ENCODE data around the gene BTBD7.
"Not testable (repeated sequence)": the region's sequence is repeated elsewhere in the genome, so short reads cannot be mapped to it uniquely, and the experiment has no call there.

The BTBD7 gene, protein sequence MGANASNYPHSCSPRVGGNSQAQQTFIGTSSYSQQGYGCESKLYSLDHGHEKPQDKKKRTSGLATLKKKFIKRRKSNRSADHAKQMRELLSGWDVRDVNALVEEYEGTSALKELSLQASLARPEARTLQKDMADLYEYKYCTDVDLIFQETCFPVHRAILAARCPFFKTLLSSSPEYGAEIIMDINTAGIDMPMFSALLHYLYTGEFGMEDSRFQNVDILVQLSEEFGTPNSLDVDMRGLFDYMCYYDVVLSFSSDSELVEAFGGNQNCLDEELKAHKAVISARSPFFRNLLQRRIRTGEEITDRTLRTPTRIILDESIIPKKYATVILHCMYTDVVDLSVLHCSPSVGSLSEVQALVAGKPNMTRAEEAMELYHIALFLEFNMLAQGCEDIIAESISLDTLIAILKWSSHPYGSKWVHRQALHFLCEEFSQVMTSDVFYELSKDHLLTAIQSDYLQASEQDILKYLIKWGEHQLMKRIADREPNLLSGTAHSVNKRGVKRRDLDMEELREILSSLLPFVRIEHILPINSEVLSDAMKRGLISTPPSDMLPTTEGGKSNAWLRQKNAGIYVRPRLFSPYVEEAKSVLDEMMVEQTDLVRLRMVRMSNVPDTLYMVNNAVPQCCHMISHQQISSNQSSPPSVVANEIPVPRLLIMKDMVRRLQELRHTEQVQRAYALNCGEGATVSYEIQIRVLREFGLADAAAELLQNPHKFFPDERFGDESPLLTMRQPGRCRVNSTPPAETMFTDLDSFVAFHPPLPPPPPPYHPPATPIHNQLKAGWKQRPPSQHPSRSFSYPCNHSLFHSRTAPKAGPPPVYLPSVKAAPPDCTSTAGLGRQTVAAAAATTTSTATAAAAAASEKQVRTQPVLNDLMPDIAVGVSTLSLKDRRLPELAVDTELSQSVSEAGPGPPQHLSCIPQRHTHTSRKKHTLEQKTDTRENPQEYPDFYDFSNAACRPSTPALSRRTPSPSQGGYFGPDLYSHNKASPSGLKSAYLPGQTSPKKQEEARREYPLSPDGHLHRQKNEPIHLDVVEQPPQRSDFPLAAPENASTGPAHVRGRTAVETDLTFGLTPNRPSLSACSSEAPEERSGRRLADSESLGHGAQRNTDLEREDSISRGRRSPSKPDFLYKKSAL

DNA sequence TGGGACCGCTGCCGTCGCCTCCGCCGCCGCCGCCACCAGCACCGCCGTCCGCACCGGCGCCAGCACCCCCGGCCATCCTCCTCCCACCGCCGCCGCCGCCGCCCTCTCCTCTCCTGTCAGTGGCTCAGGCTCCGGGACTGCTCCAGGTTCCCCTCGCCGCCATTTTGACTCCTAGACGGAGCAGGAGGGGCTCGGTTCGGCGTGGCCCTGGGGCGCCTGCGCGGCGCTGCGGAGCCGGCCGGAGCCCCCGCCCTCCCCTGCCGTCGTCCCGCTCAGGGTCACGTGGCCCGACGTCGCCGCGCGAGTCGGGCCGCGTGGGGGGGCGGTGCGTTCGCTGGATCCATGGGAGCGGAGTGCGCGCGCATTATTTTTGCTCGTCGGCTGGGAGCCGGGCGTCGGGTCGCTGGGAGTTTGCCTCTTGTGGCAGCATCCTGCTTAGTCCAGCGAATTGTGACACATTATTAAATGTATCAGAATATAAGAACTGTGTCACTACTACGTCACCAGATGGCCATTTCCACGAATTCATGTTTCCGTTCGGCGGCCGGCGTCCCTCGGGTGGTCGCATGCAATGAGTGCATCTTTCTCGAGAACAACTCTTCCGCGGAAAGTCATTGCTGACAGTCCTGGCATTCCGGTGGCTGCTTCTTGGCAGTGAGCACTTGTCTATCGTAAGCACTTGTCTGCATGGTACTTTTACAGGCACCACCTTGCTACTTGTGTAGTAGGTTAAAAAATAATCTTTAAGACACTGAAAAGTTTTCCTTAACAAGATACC lies at the start of gene BTBD7:
Gene BTBD7 (minus strand): TSS at position 184 of the 778 bp plus-strand sequence. CDS start 36,985 bp downstream, outside the sequence.
- peak within 1 kb of the TSS; percentile 76 to 95 (median 92) for H3K4me3 ChIP-seq
- H3K27ac ChIP-seq, result peak within 1 kb of the TSS; percentile 92 to 100 (median 98)

DNA sequence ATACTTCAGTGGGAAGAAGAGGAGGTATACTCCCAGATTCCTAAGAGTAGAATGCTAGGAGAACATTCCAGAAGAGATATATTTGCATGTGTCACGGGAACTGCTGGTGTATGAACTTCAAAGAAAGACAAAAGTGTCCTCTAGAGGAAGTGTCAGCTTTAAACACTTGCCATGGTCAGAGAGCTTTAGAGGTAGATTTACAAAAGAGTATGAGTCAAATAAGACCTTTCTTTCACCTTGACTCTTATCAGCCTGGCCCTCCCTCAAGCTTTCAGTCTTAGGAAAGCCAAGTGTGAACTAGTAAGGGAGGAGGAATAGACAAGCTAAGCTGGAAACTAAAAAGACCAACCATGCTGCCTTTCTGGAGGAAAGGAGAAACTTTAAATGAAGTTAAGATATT lies 48.8 kb upstream of the BTBD7 start:
- H3K4me3 ChIP-seq, result no peak overlapping the region
- H3K27ac ChIP-seq, result no peak overlapping the region

DNA sequence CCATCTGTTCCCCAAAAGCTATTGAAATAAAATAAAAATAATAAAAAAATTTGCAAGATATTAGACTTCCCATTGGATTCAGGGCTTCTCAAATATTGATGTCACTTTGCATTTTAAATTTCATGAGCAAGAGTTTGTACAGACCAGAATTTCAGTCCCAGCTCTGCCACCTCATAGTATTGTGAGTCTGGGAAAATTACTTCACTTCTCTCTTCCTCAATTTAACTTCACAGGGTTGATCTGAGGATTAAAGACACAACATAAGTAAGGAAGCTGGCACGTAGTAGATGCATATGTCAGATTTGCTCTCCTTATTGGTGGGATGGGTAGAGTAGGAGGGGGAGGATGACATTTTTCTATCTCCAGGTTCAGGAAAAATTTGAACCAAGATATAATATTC lies 47.0 kb upstream of the BTBD7 start:
- Histone ChIP-seq H3K27ac (no peak overlapping the region), H3K4me3 (no peak overlapping the region)

DNA sequence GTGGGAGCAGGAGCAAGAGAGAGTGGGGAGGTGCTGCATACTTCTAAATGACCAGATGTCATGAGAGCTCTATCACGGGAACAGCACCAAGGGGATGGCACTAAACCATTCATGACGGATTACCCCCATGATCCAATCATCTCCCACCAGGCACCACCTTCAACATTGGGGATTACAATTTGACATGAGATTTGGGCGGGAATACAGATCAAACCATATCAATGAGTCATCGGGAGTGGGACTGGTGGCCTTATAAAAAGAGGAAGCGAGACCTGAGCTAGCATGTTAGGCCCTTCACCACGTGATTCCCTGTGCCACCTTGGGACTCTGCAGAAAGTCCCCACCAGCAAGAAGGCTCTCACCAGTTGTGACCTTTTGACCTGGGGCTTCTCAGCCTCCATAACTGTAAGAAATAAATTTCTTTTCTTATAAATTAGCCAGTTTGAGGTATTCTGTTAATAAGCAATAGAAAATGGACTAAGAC lies 42.9 kb upstream of the BTBD7 start:
- H3K27ac ChIP-seq, result no peak overlapping the region
- H3K4me3 ChIP-seq, result no peak overlapping the region

DNA sequence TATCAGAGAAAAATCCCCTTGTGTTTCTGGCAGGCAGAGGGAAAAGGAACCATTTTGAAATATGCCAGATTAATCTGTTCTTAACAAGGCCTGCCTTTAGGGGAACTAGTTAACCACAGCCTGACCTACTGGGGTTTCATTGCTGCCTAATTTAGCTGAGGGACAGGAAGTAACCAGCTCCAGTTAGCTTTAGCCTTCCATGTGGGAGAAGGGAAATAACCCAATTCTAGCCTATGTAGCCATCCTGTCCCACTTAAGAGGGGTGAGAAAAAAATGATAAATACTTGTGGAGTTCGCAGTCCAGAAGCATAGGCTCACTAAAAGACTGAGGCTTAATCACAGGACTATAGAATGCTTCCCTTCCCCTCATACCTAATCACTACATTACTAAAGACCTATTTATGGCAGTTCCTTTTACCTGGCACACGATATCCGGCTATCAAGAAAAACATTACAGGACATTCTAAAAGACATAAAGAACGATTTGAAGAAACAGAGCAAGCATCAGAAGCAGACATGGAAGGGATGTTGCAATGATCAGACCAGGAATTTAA lies 37.0 kb upstream of the BTBD7 start:
- Histone ChIP-seq H3K27ac (peak overlapping the region in 2 of 21 experiments; percentile 16 to 21), H3K4me3 (no peak overlapping the region)

DNA sequence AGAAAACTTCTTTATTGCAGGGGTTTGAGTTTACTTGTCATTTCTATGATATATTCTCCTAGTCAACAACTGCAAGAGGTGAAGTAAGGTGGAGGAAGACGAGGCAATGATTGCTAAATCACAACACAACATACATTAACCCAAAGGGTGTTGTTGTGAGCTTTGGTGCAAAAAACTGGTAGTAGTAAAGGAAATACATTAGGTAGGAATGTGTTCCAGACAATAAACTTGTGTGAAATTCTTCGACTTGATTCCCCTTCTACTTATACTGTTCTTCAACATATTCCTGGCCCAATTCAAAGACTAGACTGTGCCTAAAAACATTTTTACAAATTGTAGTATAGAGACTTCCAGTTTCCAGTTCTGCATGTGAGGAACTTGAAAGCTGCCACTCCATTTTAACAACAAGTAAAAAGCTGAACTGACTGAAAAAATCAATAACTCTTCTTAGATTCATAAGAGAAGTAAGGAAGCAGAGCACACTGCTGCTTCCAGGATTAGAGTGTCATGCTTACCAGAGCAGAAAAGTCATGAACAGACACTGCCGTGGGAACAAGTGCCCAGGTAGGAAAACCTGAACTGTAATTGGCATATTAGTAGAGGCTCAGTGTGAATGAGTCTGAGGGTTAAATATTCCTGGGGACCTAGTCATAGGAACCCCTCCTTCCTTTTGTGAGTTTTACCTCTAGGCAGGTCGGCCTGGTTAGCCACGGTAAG lies 36.3 kb upstream of the BTBD7 start:
- peak overlapping the region in 2 of 21 experiments; percentile 16 to 21 for H3K27ac ChIP-seq
- no peak overlapping the region for H3K4me3 ChIP-seq

DNA sequence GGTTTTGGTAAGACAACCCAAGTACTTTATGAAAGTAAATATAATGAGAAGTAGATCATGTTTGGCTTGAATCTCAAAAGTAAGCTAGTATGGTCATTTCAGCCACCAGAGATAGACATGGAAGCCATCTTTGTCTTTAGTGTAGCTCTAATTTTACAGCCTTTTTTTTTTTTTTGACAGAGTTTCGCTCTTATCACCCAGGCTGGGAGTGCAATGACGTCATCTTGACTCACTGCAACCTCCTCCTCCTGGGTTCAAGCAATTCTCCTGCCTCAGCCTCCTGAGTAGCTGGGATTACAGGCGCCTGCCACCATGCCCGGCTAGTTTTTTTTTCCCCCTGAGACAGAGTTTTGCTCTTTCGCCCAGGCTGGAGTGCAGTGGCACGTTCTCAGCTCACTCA lies 22.0 kb upstream of the BTBD7 start:
- H3K27ac ChIP-seq, H3K4me3 ChIP-seq: not testable (repeated sequence)

DNA sequence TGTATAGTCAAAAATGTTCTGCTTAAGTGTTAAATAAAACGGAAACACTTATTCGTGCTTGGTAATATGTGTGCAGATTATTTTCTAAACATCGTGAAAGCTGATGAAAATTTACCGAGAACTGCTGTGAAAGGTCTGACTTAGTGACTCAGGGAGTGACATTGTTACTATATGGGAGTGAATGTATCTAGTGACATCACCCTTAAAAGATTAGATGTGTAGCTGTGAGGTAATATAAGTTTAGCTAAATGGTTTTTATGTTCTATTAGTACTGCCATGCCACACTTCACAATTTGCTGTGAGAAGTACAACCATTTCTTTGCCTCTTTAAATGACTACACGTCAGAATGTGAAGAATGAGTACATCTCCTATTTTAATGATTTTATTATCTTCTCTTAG lies 15.5 kb upstream of the BTBD7 start:
- no peak overlapping the region for H3K4me3 ChIP-seq
- no peak overlapping the region for H3K27ac ChIP-seq

DNA sequence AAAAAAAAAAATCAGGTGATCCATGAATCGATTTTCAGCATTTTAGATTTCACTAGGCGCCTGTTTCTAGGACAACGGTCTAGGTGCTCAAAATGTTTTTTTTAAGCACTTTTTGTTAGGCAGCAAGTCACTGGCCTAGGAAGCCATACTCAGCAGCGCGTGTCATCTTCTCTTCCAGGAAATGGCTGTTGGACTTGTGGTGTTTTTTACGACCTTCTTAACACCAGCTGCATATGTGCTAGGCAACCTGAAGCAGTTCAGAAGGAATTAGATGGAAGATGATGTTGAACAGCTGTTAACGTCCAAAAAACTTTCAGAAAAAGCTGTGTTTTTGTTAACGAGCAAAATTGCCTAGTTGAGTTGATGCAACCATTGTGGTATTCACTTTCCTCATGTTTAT lies 15.0 kb upstream of the BTBD7 start:
- no peak overlapping the region for H3K27ac ChIP-seq

DNA sequence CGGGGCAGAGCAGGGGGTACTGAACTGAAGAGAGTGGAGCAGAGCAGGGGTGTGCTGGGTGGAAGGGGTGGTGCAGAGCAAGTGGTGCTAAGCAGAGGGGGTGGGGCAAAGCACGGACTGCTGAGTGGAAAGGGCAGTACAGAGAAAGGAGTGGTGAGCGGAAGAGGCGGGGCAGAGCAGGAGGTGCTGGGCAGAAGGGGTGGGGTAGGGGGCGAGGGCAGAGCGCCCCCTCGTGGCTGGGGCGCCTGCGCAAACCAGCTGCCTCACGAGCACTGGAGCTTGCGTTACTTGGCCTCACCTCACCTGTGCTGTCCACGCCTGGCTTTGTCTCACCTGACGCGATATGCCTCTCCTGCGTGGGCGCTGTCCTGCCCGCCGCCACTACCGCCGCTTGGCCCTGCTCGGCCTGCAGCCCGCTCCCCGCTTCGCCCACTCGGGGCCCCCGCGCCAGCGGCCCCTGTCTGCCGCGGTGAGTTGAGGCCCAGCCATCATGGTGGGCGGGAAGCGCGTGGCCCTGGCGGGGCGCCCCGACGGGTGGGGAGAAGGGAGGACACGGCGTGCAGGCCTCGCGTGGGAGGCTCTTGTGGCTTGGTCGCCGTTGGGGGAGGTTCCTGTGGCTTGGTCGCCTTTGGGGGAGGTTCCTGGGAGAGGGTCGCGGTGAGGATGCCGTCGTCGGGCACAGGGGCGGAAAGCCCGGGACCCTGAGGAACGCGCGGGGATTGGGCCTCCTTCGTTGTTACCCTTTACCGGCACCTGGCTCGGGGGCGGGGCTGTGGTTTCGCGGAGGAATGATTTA lies 14.3 kb upstream of the BTBD7 start, which contains the start of gene COX8C:
Gene COX8C (plus strand): TSS at position 257 of the 796 bp plus-strand sequence. CDS start 87 bp downstream, at position 344.
- H3K27ac ChIP-seq, result no peak within 1 kb of the TSS
- no peak within 1 kb of the TSS for H3K4me3 ChIP-seq

More for the DNA sequence above, 15.0 kb upstream of the BTBD7 start:
- H3K4me3 ChIP-seq, result no peak overlapping the region

DNA sequence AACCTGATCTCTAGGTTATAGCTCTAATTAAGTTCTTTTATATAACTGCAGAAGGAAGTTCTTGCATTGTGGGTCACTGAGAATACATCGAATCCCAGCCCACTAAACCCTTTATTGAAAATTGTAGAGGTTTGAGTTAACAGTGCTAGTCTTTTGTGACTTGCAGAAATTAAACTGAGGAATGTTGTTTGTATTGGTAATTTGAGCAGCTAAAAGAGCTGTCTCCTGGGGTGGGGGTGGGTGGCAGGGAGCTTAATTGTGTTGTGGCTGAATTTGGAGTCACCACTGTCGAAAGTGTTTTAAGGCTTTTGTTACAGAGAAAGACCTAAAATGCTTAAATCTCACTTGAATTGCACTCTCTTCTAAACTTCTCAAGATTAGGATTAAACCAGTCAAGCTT lies 11.0 kb upstream of the BTBD7 start:
- Histone ChIP-seq H3K27ac (no peak overlapping the region), H3K4me3 (no peak overlapping the region)

DNA sequence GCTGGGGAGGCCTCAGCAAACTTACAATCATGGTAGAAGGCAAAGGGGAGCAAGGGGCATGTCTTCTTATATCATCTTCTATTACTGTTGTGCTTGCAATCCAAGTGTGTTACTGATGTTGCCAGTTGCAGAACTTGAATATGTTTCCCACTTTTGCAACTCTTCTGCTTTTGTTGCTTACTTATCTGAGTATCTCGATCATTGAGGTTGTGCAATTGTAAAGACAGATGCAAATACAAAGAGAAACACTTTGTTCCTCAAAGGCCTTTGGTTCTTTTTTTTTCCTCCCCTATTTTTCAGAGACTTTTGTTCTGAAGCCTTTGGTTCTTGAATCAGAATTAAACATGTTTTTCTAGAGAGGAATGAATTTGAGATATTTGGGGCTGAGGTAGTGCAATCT lies 10.4 kb upstream of the BTBD7 start:
- H3K27ac ChIP-seq, result no peak overlapping the region
- H3K4me3 ChIP-seq, result no peak overlapping the region

DNA sequence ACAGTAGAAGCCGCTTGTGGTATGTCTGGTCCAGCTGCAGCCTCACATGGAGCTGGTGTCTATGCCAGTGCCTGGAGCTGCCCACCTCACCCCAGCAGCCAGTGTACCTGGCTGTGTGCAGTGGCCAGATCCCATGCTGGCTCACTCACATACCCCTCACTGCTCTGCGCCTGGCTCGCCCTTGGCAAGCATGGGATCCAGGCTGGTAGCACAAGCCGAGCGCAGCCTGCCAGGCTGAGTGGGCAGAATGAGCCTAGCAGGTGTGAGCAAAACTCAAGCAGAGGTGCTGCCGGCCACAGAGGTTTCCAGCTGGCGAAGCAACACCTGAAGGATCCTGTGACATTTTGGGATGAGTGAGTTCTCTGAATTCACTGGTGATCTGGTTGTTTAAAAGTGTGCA lies 5.0 kb upstream of the BTBD7 start:
- Histone ChIP-seq H3K4me3 (no peak overlapping the region), H3K27ac (no peak overlapping the region)

DNA sequence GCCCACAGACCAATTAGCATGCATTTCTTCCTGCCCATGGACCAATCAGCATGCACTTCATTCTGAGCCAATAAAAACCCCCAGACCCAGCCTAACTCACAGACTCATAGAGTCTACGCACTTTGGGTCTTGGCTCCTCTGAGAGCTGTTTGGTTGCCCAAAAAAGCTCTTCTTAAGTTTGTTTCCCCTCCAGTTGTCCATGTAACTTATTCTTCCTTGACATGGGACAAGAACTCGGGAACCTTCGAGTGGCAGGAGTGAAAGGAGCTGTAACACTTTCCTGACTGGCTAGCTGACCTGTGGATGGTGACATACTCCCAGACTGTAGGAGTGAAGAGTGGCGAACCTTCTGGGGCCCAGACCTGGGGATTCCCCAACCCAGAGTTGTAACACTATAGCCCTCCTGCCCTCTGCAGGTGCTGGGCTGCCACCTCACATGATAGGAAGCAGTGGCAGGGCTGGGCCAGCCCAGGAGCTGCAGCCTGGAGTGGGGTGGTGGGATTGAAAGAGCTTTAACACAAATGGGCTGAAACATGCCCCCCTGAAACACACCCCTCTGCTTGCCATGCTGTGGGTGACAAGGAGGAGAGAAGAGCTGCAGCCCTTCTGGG lies 4.4 kb upstream of the BTBD7 start:
- H3K4me3 ChIP-seq, result no peak overlapping the region
- H3K27ac ChIP-seq, result no peak overlapping the region

DNA sequence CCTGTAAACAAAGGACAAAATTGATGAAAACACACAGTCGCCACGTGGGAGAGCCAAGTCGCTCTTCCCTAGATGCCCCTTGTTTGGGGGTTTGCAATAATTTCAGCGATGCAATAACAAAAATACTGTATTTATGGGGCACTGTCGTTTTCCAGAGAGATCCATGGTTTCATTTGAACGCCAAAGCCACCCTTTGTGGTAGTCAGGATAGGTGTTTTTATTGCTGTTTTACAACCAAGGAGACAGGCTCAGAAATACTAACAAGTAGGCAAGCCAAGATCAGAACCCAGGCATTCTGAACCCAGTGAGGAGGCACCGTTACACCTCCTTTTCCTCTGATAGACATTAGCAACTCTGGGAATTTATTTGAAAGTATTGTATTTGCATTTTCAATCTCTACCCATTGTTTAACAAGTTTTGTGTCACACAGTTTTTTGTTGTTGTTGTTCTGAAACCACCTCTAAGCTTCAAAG lies 831 bp upstream of the BTBD7 start:
- Histone ChIP-seq H3K27ac (peak overlapping the region in 20 of 21 experiments; percentile 48 to 100 (median 97)), H3K4me3 (peak overlapping the region; percentile 76 to 95 (median 92))

DNA sequence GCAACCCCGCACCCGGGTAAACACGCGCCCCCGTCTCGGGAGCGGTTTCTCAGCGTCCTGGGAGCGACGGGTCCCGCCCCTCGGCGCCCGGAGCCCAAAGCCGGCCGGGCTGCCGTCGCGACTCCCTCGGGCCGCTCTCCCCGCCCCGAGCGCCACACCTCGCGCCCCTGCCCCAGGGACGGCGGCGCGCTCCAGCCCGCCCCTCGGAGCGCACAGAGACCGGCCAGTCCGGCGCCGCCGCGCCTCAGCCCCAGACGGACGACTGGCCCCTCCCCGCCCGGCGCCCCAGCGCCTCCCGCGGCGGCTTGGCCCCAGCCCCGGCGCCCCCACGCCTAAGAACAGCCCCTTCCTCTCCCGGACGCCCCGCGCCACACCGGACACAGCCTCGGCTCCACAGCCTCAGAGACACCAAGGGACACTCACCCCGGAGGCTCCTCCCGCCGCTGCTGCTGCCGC lies 411 bp downstream of the BTBD7 start:
- peak overlapping the region; percentile 76 to 95 (median 92) for H3K4me3 ChIP-seq
- peak overlapping the region; percentile 92 to 100 (median 98) for H3K27ac ChIP-seq
